ENCODE measurements around the gene SLC35A3. TPM values are rescaled to one million over a fixed set of nuclear protein-coding genes. Genes with fewer than 3 reads are reported as not detected.

The SLC35A3 gene
- total RNA-seq, 1 donor from 2014 or later = 25.3 TPM

DNA sequence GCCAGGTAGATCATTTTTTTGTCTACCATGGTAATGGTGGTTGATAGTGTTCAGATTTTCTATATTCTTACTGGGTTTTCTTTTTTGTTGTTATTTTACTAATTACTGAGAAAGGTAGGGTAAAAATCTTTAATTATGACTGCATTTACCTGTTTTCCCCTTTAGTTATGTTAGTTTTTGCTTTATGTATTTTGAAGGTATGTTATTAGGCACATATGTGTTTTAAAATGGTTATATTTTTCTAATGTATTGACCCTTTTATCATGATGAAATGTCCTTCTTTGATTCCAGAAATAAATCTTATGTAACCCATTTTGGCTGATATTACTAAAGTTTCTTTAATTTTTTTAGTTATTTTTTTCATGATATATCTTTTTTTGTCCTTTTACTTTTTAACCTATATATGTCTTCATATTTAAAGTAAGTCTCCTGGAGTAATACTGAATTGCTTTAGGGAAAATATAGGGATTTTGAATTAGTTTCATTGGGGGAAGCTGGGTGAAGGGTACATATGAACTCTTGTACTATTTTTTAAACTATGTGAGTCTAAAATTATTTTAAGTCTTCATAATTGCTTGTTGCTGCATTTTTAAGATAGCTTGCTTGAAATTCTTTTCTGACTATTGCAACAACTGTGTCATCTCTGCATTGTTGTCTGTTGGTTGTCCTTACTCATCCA lies 22.4 kb downstream of the SLC35A3 start:
- TF ChIP-seq, protein P1, sequence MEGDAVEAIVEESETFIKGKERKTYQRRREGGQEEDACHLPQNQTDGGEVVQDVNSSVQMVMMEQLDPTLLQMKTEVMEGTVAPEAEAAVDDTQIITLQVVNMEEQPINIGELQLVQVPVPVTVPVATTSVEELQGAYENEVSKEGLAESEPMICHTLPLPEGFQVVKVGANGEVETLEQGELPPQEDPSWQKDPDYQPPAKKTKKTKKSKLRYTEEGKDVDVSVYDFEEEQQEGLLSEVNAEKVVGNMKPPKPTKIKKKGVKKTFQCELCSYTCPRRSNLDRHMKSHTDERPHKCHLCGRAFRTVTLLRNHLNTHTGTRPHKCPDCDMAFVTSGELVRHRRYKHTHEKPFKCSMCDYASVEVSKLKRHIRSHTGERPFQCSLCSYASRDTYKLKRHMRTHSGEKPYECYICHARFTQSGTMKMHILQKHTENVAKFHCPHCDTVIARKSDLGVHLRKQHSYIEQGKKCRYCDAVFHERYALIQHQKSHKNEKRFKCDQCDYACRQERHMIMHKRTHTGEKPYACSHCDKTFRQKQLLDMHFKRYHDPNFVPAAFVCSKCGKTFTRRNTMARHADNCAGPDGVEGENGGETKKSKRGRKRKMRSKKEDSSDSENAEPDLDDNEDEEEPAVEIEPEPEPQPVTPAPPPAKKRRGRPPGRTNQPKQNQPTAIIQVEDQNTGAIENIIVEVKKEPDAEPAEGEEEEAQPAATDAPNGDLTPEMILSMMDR (IDR thresholded peaks at IDR 0.05; ENCODE audit: insufficient read depth, low read length, severe bottlenecking) = no peak
- FAIRE-seq = no peak
- H3K36me3 ChIP-seq (ENCODE audit: control insufficient read depth, insufficient read depth, low read length) = peaks cover 1% of the 10 kb centered on the region

GRCh38 chr1:99992760-99993467 lies 23.1 kb downstream of the SLC35A3 start:
- Histone ChIP-seq H3K36me3 (ENCODE audit: control insufficient read depth, insufficient read depth, low read length) (peaks cover 1% of the 10 kb centered on the region), H3K27me3 (ENCODE audit: control insufficient read depth, insufficient read depth, low read length) (no peaks in the 10 kb centered on the region), H3K4me3 (ENCODE audit: low read depth, low read length) (no peak overlapping the region)
- FAIRE-seq (no peak), DNase-seq (ENCODE audit: low read depth) (peak; percentile 24)
- TF ChIP-seq, protein P1 (IDR thresholded peaks at IDR 0.05; ENCODE audit: insufficient read depth, low read length, severe bottlenecking) = no peak

More for the DNA sequence above, 22.4 kb downstream of the SLC35A3 start:
- H3K27me3 ChIP-seq (ENCODE audit: control insufficient read depth, insufficient read depth, low read length) = no peaks in the 10 kb centered on the region
- no peak overlapping the region for H3K4me3 ChIP-seq (ENCODE audit: low read depth, low read length)
- DNase-seq (ENCODE audit: low read depth) = no peak

- no peak for FAIRE-seq
- no peak for DNase-seq (ENCODE audit: low read depth)
These were observed 23.7 kb downstream of the SLC35A3 start for GRCh38 chr1:99993468-99993845.

DNA sequence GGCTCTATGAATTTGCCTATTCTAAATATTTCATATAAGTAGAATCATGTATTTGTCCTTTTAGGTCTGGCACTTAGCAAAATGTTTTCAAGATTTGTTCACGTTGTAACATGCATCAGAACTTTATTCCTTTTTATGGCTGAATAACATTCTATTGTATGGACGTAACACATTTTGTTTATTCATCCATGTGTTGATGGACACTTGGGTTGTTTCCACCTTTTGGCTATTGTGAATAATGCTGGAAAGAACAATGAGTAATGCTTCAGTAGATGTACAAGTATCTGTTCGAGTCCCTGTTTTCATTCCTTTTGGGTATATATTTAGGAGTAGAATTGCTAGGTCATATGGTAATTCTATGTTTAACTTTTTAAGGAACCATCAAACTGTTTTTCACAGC lies 24.7 kb downstream of the SLC35A3 start:
- H3K36me3 ChIP-seq (ENCODE audit: control insufficient read depth, insufficient read depth, low read length) = peaks cover 1% of the 10 kb centered on the region
- peak; percentile 96 for DNase-seq (ENCODE audit: low read depth)
- H3K4me3 ChIP-seq (ENCODE audit: low read depth, low read length) = no peak overlapping the region
- TF ChIP-seq, protein P1 (IDR thresholded peaks at IDR 0.05; ENCODE audit: insufficient read depth, low read length, severe bottlenecking) = no peak
- no peak for FAIRE-seq
- H3K27me3 ChIP-seq (ENCODE audit: control insufficient read depth, insufficient read depth, low read length) = no peaks in the 10 kb centered on the region

More at GRCh38 chr1:99993468-99993845, 23.7 kb downstream of the SLC35A3 start:
- peaks cover 1% of the 10 kb centered on the region for H3K36me3 ChIP-seq (ENCODE audit: control insufficient read depth, insufficient read depth, low read length)
- H3K27me3 ChIP-seq (ENCODE audit: control insufficient read depth, insufficient read depth, low read length) = no peaks in the 10 kb centered on the region
- TF ChIP-seq, protein P1 (IDR thresholded peaks at IDR 0.05; ENCODE audit: insufficient read depth, low read length, severe bottlenecking) = no peak
- no peak overlapping the region for H3K4me3 ChIP-seq (ENCODE audit: low read depth, low read length)

GRCh38 chr1:99996951-99997350 lies 27.2 kb downstream of the SLC35A3 start:
- FAIRE-seq = no peak
- Histone ChIP-seq H3K27me3 (ENCODE audit: control insufficient read depth, insufficient read depth, low read length) (no peaks in the 10 kb centered on the region), H3K36me3 (ENCODE audit: control insufficient read depth, insufficient read depth, low read length) (peaks cover 1% of the 10 kb centered on the region), H3K4me3 (ENCODE audit: low read depth, low read length) (no peak overlapping the region)
- DNase-seq (ENCODE audit: low read depth) = no peak
- TF ChIP-seq, protein P1 (IDR thresholded peaks at IDR 0.05; ENCODE audit: insufficient read depth, low read length, severe bottlenecking) = no peak

Measured in bronchial epithelial cell (primary cell).